ENCODE results near the gene STEAP1.

STEAP1 gene

DNA sequence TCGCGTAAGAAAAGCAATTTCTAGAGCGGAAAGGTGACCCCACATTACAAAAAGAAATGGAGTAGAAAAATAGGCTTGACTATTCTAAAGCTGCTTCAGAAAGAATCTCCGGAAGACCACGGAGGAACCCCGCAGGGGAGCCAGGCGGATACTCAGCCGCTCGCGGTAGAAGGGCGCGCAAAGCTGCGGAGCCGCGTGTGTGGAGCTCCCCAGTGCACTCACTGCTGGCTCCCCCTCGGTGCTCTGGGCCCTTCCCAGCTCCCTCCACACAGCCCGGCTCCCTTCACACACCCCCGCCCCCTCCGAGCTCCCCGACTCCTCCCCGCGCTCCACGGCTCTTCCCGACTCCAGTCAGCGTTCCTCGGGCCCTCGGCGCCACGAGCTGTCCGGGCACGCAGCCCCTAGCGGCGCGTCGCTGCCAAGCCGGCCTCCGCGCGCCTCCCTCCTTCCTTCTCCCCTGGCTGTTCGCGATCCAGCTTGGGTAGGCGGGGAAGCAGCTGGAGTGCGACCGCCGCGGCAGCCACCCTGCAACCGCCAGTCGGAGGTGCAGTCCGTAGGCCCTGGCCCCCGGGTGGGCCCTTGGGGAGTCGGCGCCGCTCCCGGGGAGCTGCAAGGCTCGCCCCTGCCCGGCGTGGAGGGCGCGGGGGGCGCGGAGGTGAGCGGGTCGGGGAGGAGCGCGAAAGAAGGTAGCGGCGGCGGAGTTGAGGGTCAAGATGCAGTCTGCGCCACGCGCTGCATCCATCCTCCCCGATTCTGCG lies 57.3 kb downstream of the STEAP1 start, which contains the start of gene STEAP2:
STEAP2 (plus strand) TSS at position 350 of the 758 bp plus-strand sequence. CDS start 13,343 bp downstream, outside the sequence.
- peak; percentile 91 for DNase-seq (ENCODE audit: low spot score)

GRCh38 chr7:90212149-90212495 lies 57.9 kb downstream of the STEAP1 start:
- no peak for DNase-seq (ENCODE audit: low spot score)

DNA sequence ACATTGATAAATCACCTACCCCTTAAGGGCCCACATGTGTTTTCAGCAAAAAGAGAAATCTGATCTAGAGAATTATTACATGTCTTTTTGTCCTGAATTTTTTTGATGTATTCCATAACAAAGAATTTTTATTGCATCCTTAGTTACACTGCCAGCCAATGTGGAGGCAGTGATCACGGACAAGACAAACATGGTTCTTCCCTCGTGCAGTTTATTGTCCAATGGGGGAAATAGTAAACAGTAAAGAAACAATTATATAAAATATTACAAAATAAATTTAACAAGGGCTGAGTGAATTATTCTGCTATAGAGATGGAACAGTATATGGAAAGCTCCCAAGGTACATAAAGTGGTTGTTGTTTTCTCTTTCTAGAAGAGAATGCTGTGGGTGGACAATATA lies 59.3 kb downstream of the STEAP1 start:
- no peak for DNase-seq (ENCODE audit: low spot score)
